HUES6 (cell line): Measurements from ENCODE around the gene BLID.

Experiments used
- H3K27ac ChIP-seq: 2 replicates; pipeline ENCODE4 v1.7.0; 2013; ENCODE audit warnings: low read depth, mild to moderate bottlenecking, low read length, inconsistent platforms
- H3K27me3 ChIP-seq: 2 replicates; pipeline ENCODE4 v1.6.1; 2013; ENCODE audit warnings: low read length; ENCODE audit not compliant: control insufficient read depth, insufficient read depth
- H3K36me3 ChIP-seq: 2 replicates; pipeline ENCODE4 v1.6.1; 2013; ENCODE audit warnings: low read length; ENCODE audit not compliant: control insufficient read depth, insufficient read depth
- H3K4me1 ChIP-seq: 2 replicates; pipeline ENCODE4 v1.6.1; 2013; ENCODE audit warnings: low read length; ENCODE audit not compliant: control insufficient read depth, insufficient read depth
- H3K4me3 ChIP-seq: 2 replicates; pipeline ENCODE4 v1.5.1; 2013; ENCODE audit warnings: low read depth, low read length
- H3K9ac ChIP-seq: one replicate; pipeline ENCODE4 v1.6.1; 2013; ENCODE audit warnings: mild to moderate bottlenecking, low read length
- H3K9me3 ChIP-seq: 2 replicates; pipeline ENCODE4 v1.6.1; 2013; ENCODE audit warnings: low read depth, low read length; ENCODE audit not compliant: control insufficient read depth, insufficient read depth

BLID gene

GRCh38 chr11:122075016-122075415, 41.0 kb downstream of the BLID start:
- Histone ChIP-seq H3K36me3 (no peaks in the 10 kb centered on the region), H3K4me3 (no peak overlapping the region), H3K4me1 (no peaks in the 10 kb centered on the region; the same call in 1 of the 2 replicates), H3K27me3 (no peaks in the 10 kb centered on the region), H3K27ac (no peak overlapping the region), H3K9me3 (no peaks in the 10 kb centered on the region), H3K9ac (no peak overlapping the region)

GRCh38 chr11:122074022-122074421, 42.0 kb downstream of the BLID start:
- no peak overlapping the region for H3K4me3 ChIP-seq
- no peaks in the 10 kb centered on the region; the same call in 1 of the 2 replicates for H3K4me1 ChIP-seq
- H3K27ac ChIP-seq, result no peak overlapping the region
- no peaks in the 10 kb centered on the region for H3K36me3 ChIP-seq
- H3K27me3 ChIP-seq, result no peaks in the 10 kb centered on the region
- H3K9ac ChIP-seq, result no peak overlapping the region
- no peaks in the 10 kb centered on the region for H3K9me3 ChIP-seq

- Histone ChIP-seq H3K4me1 (peaks cover 3% of the 10 kb centered on the region; the same call in 1 of the 2 replicates), H3K4me3 (no peak overlapping the region), H3K9me3 (no peaks in the 10 kb centered on the region), H3K9ac (no peak overlapping the region), H3K27me3 (no peaks in the 10 kb centered on the region), H3K36me3 (no peaks in the 10 kb centered on the region), H3K27ac (no peak overlapping the region)
These were observed 44.3 kb downstream of the BLID start for GRCh38 chr11:122071709-122072202.

- Histone ChIP-seq H3K9me3 (peaks cover 2% of the 10 kb centered on the region), H3K4me3 (no peak overlapping the region), H3K4me1 (peaks cover 3% of the 10 kb centered on the region; the same call in 1 of the 2 replicates), H3K27me3 (no peaks in the 10 kb centered on the region), H3K27ac (no peak overlapping the region), H3K9ac (no peak overlapping the region), H3K36me3 (no peaks in the 10 kb centered on the region)
These were observed 46.2 kb downstream of the BLID start for GRCh38 chr11:122069707-122070360.

- Histone ChIP-seq H3K4me3 (no peak overlapping the region), H3K4me1 (peaks cover 3% of the 10 kb centered on the region; the same call in 1 of the 2 replicates), H3K9me3 (peaks cover 2% of the 10 kb centered on the region), H3K27ac (no peak overlapping the region), H3K36me3 (no peaks in the 10 kb centered on the region), H3K9ac (no peak overlapping the region), H3K27me3 (no peaks in the 10 kb centered on the region)
These were observed 47.2 kb downstream of the BLID start for GRCh38 chr11:122068837-122069236.

- Histone ChIP-seq H3K9me3 (peaks cover 2% of the 10 kb centered on the region), H3K27ac (no peak overlapping the region)
These were observed 47.9 kb downstream of the BLID start for GRCh38 chr11:122068141-122068540.

More at GRCh38 chr11:122068141-122068540, 47.9 kb downstream of the BLID start:
- Histone ChIP-seq H3K27me3 (no peaks in the 10 kb centered on the region), H3K4me3 (no peak overlapping the region), H3K4me1 (peaks cover 3% of the 10 kb centered on the region; the same call in 1 of the 2 replicates), H3K9ac (no peak overlapping the region), H3K36me3 (no peaks in the 10 kb centered on the region)
